DND-41 (cell line): Measurements from ENCODE around the gene IL6R.

Experiments
- ATAC-seq: fragments of 200-7000 bp; cut with Tn5 transposase; 3 replicates; pipeline ENCODE4 v1.9.1; 2021; ENCODE audit warnings: low read depth; ENCODE audit not compliant: insufficient read depth
- DNase-seq: peaks from one replicate; pipeline ENCODE4 v3.0.0-alpha.2; 2020
- H2AFZ ChIP-seq: 2 replicates; pipeline ENCODE4 v1.6.0; 2012; ENCODE audit warnings: low read depth, low read length
- H3K27ac ChIP-seq: 2 replicates; pipeline ENCODE4 v1.5.1; 2012; ENCODE audit warnings: low read length, inconsistent platforms
- H3K27me3 ChIP-seq: fragments of 200-600 bp; sonication (generic); 2 replicates; pipeline ENCODE4 v1.6.0; 2012; ENCODE audit warnings: low read length, mild to moderate bottlenecking, inconsistent platforms; ENCODE audit not compliant: insufficient read depth, poor library complexity
- H3K36me3 ChIP-seq: 2 replicates; pipeline ENCODE4 v1.5.1; 2012; ENCODE audit warnings: low read length, inconsistent platforms; ENCODE audit not compliant: insufficient read depth
- H3K4me1 ChIP-seq: 2 replicates; pipeline ENCODE4 v1.5.1; 2012; ENCODE audit warnings: mild to moderate bottlenecking, low read length; ENCODE audit not compliant: insufficient read depth
- H3K4me2 ChIP-seq: 2 replicates; pipeline ENCODE4 v1.6.0; 2012; ENCODE audit warnings: mild to moderate bottlenecking, moderate library complexity, low read length, inconsistent platforms; ENCODE audit not compliant: insufficient read depth
- H3K4me3 ChIP-seq, 2 experiments: fragments of 200-600 bp in 1 of 2; shearing (Covaris generic) in 1 of 2; 2 replicates each; pipeline ENCODE4 v1.5.1; 2012 to 2016; ENCODE audit warnings: inconsistent platforms in 2 of 2, low read length in 2 of 2, mild to moderate bottlenecking in 2 of 2, low read depth in 1 of 2, moderate library complexity in 1 of 2
- H3K79me2 ChIP-seq: 2 replicates; pipeline ENCODE4 v1.6.0; 2012; ENCODE audit warnings: low read length, inconsistent platforms; ENCODE audit not compliant: insufficient read depth
- H3K9ac ChIP-seq: 2 replicates; pipeline ENCODE4 v1.6.0; 2012; ENCODE audit warnings: low read depth, mild to moderate bottlenecking, inconsistent platforms, low read length, moderate library complexity
- H3K9me3 ChIP-seq: 2 replicates; pipeline ENCODE4 v1.5.1; 2012; ENCODE audit warnings: low read length, moderate library complexity, mild to moderate bottlenecking, inconsistent platforms; ENCODE audit not compliant: insufficient read depth, severe bottlenecking
- H4K20me1 ChIP-seq: 2 replicates; pipeline ENCODE4 v1.6.0; 2012; ENCODE audit warnings: low read length; ENCODE audit not compliant: insufficient read depth
- EZH2 ChIP-seq: IDR thresholded peaks from 3 replicates; pipeline ENCODE4 v1.6.1; 2012; ENCODE audit warnings: borderline replicate concordance, low read depth, mild to moderate bottlenecking, moderate library complexity, low read length, inconsistent platforms; ENCODE audit not compliant: severe bottlenecking
- TF ChIP-seq, protein P1 (sequence below): IDR thresholded peaks from 2 replicates; pipeline ENCODE4 v1.5.1; 2012; ENCODE audit warnings: borderline replicate concordance, low read length, moderate library complexity, mild to moderate bottlenecking; ENCODE audit not compliant: poor library complexity, severe bottlenecking; ENCODE audit errors: extremely low read depth

The IL6R gene

DNA sequence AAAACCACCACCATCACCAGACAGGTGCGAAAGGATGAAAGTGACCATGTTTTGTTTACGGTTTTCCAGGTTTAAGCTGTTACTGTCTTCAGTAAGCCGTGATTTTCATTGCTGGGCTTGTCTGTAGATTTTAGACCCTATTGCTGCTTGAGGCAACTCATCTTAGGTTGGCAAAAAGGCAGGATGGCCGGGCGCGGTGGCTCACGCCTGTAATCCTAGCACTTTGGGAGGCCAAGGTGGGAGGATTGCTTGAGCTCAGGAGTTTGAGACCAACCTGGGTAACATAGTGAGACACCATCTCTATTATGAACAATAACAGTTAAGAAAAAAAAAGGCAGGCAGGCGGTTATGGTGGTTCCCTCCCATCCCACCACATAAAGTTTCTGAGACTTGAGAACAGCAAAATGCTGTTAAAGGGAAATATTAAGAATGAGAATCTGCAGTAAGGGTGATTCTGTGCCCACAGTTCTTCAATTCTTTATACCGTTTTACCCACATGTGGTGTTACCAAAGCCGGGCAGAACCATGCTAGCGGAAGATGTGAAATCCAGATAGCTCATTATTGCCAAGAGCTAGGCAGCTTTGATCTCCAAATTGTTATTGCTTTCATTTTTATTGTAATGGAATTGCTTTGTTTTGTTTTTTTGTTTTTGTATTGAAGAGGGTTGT, 62.4 kb downstream of the IL6R start:
- TF ChIP-seq EZH2 = no peak
- TF ChIP-seq, protein P1, sequence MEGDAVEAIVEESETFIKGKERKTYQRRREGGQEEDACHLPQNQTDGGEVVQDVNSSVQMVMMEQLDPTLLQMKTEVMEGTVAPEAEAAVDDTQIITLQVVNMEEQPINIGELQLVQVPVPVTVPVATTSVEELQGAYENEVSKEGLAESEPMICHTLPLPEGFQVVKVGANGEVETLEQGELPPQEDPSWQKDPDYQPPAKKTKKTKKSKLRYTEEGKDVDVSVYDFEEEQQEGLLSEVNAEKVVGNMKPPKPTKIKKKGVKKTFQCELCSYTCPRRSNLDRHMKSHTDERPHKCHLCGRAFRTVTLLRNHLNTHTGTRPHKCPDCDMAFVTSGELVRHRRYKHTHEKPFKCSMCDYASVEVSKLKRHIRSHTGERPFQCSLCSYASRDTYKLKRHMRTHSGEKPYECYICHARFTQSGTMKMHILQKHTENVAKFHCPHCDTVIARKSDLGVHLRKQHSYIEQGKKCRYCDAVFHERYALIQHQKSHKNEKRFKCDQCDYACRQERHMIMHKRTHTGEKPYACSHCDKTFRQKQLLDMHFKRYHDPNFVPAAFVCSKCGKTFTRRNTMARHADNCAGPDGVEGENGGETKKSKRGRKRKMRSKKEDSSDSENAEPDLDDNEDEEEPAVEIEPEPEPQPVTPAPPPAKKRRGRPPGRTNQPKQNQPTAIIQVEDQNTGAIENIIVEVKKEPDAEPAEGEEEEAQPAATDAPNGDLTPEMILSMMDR = no peak

DNA sequence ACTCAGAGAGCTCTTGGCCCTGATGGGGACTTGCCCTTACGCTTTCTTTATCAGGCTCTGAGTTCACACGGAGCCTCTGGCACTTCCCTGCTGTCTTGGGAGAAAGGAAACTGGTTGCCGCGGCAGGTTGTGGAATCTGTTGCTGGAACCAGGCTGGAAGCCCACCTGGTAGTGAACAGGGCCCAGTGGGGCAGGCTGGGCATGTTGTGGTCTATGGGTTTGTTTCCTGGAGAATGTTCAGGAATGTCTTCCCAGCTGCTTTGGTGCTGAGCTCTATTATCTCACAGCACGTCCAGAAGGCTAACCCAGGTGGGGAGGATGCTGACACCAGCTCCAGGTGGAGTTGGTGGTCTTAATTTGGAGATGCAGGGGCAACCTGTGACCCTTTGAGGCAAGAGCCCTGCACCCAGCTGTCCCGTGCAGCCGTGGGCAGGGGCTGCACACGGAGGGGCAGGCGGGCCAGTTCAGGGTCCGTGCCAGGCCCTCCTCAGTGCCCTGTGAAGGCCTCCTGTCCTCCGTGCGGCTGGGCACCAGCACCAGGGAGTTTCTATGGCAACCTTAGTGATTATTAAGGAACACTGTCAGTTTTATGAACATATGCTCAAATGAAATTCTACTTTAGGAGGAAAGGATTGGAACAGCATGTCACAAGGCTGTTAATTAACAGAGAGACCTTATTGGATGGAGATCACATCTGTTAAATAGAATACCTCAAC, 63.5 kb downstream of the IL6R start:
- TF ChIP-seq, protein P1 = no peak
- no peak for TF ChIP-seq EZH2
- H3K9me3 ChIP-seq = no peaks in the 10 kb centered on the region
- no peak for DNase-seq
- peaks cover 3% of the 10 kb centered on the region for H3K27me3 ChIP-seq
- no peak overlapping the region for H3K27ac ChIP-seq
- H3K4me2 ChIP-seq = no peak overlapping the region
- H3K36me3 ChIP-seq = no peaks in the 10 kb centered on the region
- no peak overlapping the region for H3K9ac ChIP-seq
- ATAC-seq = no peak
- H2AFZ ChIP-seq = no peak overlapping the region
- H3K4me1 ChIP-seq = peaks cover 2% of the 10 kb centered on the region
- H3K79me2 ChIP-seq = no peaks in the 10 kb centered on the region
- no peak overlapping the region for H3K4me3 ChIP-seq
- no peaks in the 10 kb centered on the region for H4K20me1 ChIP-seq

More for the DNA sequence above, 62.4 kb downstream of the IL6R start:
- Histone ChIP-seq H3K4me1 (peaks cover 10% of the 10 kb centered on the region), H4K20me1 (no peaks in the 10 kb centered on the region), H3K79me2 (no peaks in the 10 kb centered on the region), H3K9me3 (no peaks in the 10 kb centered on the region), H3K4me2 (no peak overlapping the region), H3K27ac (no peak overlapping the region), H3K9ac (no peak overlapping the region), H2AFZ (no peak overlapping the region), H3K4me3 (no peak overlapping the region), H3K36me3 (no peaks in the 10 kb centered on the region), H3K27me3 (peaks cover 3% of the 10 kb centered on the region)
- no peak for ATAC-seq
- no peak for DNase-seq

DNA sequence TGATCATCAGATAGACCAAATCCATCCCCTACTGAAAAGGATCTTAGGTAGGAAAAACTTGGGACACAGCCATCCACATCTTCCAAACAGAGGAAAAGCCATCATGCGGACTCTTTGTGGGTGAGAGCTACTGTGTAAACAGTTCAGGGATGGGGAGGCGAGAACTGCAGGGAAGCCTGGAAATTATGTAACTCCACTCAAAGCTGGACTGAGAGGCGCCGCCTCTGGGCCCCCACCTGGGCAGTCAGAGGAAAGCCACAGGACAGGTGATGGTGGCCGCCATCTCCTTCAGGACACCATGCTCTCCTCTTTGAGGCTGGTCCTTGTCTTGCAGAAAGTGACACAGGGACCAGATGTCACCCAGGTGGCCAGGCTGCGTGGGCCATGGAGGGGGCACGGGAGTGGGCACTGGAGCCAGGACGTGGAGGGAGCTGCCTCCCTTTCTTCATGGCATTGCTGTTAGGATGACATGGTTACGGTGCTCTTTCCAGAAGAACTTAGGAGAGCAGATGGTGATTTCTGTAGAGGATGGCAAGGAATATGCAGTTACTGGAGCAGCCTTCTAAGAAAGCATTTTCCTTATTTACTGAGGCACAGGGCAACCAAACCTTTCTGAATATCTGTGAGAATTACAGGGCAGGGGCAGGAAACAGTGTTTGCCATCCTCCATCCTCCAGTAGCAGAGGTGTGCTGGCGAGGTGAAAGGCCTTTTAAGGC, 64.9 kb downstream of the IL6R start:
- TF ChIP-seq EZH2 = no peak
- TF ChIP-seq, protein P1 = no peak
- no peaks in the 10 kb centered on the region for H3K79me2 ChIP-seq
- no peak overlapping the region for H3K4me2 ChIP-seq
- no peak overlapping the region for H3K27ac ChIP-seq
- ATAC-seq (no peak), DNase-seq (no peak)
- H3K9ac ChIP-seq = no peak overlapping the region
- no peak overlapping the region for H2AFZ ChIP-seq
- no peaks in the 10 kb centered on the region for H3K9me3 ChIP-seq
- peaks cover 6% of the 10 kb centered on the region for H3K27me3 ChIP-seq
- no peaks in the 10 kb centered on the region for H3K36me3 ChIP-seq
- H3K4me3 ChIP-seq = no peak overlapping the region
- no peaks in the 10 kb centered on the region for H3K4me1 ChIP-seq
- H4K20me1 ChIP-seq = no peaks in the 10 kb centered on the region
